SK-N-SH (cell line): ENCODE measurements around the gene IGSF11. TPM values are rescaled to one million over a fixed set of nuclear protein-coding genes. Genes with fewer than 3 reads are reported as not detected.

Source experiments
- CTCF ChIA-PET: fragments of 300-600, 350-600 bp; formaldehyde crosslinking; extraction: SDS; loops from one replicate; lab custom pipeline; 2021; lab: Yijun Ruan, JAX
- POLR2A ChIA-PET: fragments of 350-600 bp; sonication (Branson Sonifier 250); formaldehyde crosslinking; extraction: SDS; loops from one replicate; lab custom pipeline; 2020; ENCODE audit warnings: antibody characterized with exemption, inconsistent platforms; lab: Yijun Ruan, JAX
- DNase-seq: peaks from one replicate; pipeline ENCODE4 v3.0.0; 2012
- H2AFZ ChIP-seq: fragments of 200-600 bp; sonication (generic); 2 replicates; pipeline ENCODE4 v1.8.1; 2016; ENCODE audit warnings: antibody characterized with exemption, mild to moderate bottlenecking, low read depth
- H3F3A ChIP-seq: fragments of 200-600 bp; sonication (generic); replicated peaks from 2 replicates; pipeline ENCODE3; 2016; ENCODE audit warnings: antibody characterized with exemption, mild to moderate bottlenecking; ENCODE audit not compliant: insufficient read depth
- H3K27ac ChIP-seq, 2 experiments: fragments of 200-500 bp in 1 of 2; fragments of 200-600 bp in 1 of 2; sonication (Bioruptor generic) in 1 of 2; sonication (generic), shearing (Covaris generic) in 1 of 2; 2 replicates each; pipeline versions ENCODE4 v1.5.1 to v1.6.1; 2014 to 2016; ENCODE audit warnings: low read depth in 2 of 2, inconsistent platforms in 1 of 2, low read length in 1 of 2, mild to moderate bottlenecking in 1 of 2, mixed read lengths in 1 of 2
- H3K27me3 ChIP-seq: fragments of 200-600 bp; sonication (generic), shearing (Covaris generic); 2 replicates; pipeline ENCODE4 v1.6.1; 2016; ENCODE audit warnings: mixed run types; ENCODE audit not compliant: insufficient read depth
- H3K36me3 ChIP-seq, 2 experiments: fragments of 200-500 bp in 1 of 2; fragments of 200-600 bp in 1 of 2; sonication (Bioruptor generic) in 1 of 2; sonication (generic) in 1 of 2; replicated peaks in 1 of 2; 2 replicates each; pipeline versions ENCODE3 to v1.5.1; 2014 to 2016; ENCODE audit warnings: low read length in 1 of 2, mild to moderate bottlenecking in 1 of 2; ENCODE audit not compliant: insufficient read depth in 2 of 2, control insufficient read depth in 1 of 2
- H3K4me1 ChIP-seq, 2 experiments: fragments of 200-500 bp in 1 of 2; fragments of 200-600 bp in 1 of 2; sonication (Bioruptor generic) in 1 of 2; sonication (generic), shearing (Covaris generic) in 1 of 2; 2 replicates each; pipeline versions ENCODE4 v1.5.1 to v1.6.1; 2014 to 2016; ENCODE audit warnings: low read depth in 1 of 2, low read length in 1 of 2, mixed run types in 1 of 2; ENCODE audit not compliant: insufficient read depth in 2 of 2, control insufficient read depth in 1 of 2
- H3K4me2 ChIP-seq: fragments of 200-600 bp; sonication (generic), shearing (Covaris generic); 2 replicates; pipeline ENCODE4 v1.6.1; 2017; ENCODE audit warnings: mixed run types
- H3K4me3 ChIP-seq, 2 experiments: fragments of 200-500 bp in 1 of 2; fragments of 200-600 bp in 1 of 2; sonication (Bioruptor generic) in 1 of 2; sonication (generic), shearing (Covaris generic) in 1 of 2; 2 replicates each; pipeline versions ENCODE4 v1.5.1 to v1.8.1; 2014 to 2016; ENCODE audit warnings: low read depth in 2 of 2, inconsistent platforms in 1 of 2, low read length in 1 of 2, mild to moderate bottlenecking in 1 of 2, mixed read lengths in 1 of 2, moderate library complexity in 1 of 2
- H3K79me2 ChIP-seq: fragments of 200-600 bp; sonication (generic); 2 replicates; pipeline ENCODE4 v1.8.1; 2017; ENCODE audit warnings: mild to moderate bottlenecking; ENCODE audit not compliant: insufficient read depth
- H3K9ac ChIP-seq: fragments of 200-600 bp; sonication (generic); 2 replicates; pipeline ENCODE4 v1.6.1; 2017; ENCODE audit warnings: mixed run types
- H3K9me2 ChIP-seq: fragments of 200-600 bp; sonication (generic); 2 replicates; pipeline ENCODE4 v1.6.1; 2017; ENCODE audit warnings: mixed run types
- H3K9me3 ChIP-seq: fragments of 200-600 bp; sonication (generic); 2 replicates; pipeline ENCODE4 v1.6.1; 2017; ENCODE audit warnings: mixed run types, mild to moderate bottlenecking, moderate library complexity
- H4K20me1 ChIP-seq: fragments of 200-600 bp; sonication (generic); 2 replicates; pipeline ENCODE4 v1.6.1; 2017; ENCODE audit warnings: mild to moderate bottlenecking, mixed run types; ENCODE audit not compliant: insufficient read depth
- CHD2 ChIP-seq: fragments of 150-350 bp; IDR thresholded peaks from 2 replicates; pipeline ENCODE4 v1.6.1; 2018; ENCODE audit warnings: low read length; ENCODE audit not compliant: partially characterized antibody
- ELF1 ChIP-seq: IDR thresholded peaks from 2 replicates; pipeline ENCODE4 v1.4.0; 2012
- EP300 ChIP-seq, 2 experiments: IDR thresholded peaks; 2 replicates each; pipeline versions ENCODE4 v1.4.0 to v1.6.1; 2012; ENCODE audit warnings: borderline replicate concordance in 1 of 2, low read depth in 1 of 2, low read length in 1 of 2
- FOXM1 ChIP-seq: IDR thresholded peaks from 2 replicates; pipeline ENCODE4 v1.4.0; 2012; ENCODE audit warnings: low read depth, mild to moderate bottlenecking
- GABPA ChIP-seq: IDR thresholded peaks from 2 replicates; pipeline ENCODE4 v1.4.0; 2012; ENCODE audit warnings: low read depth, mild to moderate bottlenecking
- NFIC ChIP-seq: IDR thresholded peaks from 2 replicates; pipeline ENCODE4 v1.4.0; 2012; ENCODE audit warnings: borderline replicate concordance
- NRF1 ChIP-seq: IDR thresholded peaks from 2 replicates; pipeline ENCODE4 v1.6.1; 2012; ENCODE audit warnings: low read depth, mild to moderate bottlenecking, low read length
- RAD21 ChIP-seq: IDR thresholded peaks from 2 replicates; pipeline ENCODE4 v1.6.1; 2012; ENCODE audit warnings: mild to moderate bottlenecking, low read length
- RFX5 ChIP-seq: IDR thresholded peaks from 2 replicates; pipeline ENCODE4 v1.6.1; 2012; ENCODE audit warnings: mild to moderate bottlenecking, improper control_type of control experiment, low read length
- RXRA ChIP-seq: IDR thresholded peaks from 2 replicates; pipeline ENCODE4 v1.4.0; 2012; ENCODE audit warnings: low read depth, mild to moderate bottlenecking, borderline replicate concordance
- SIN3A ChIP-seq: IDR thresholded peaks from 2 replicates; pipeline ENCODE4 v1.6.1; 2012; ENCODE audit warnings: low read depth, mild to moderate bottlenecking, low read length, moderate library complexity, borderline replicate concordance
- SMC3 ChIP-seq: IDR thresholded peaks from 2 replicates; pipeline ENCODE4 v1.6.1; 2012; ENCODE audit warnings: low read depth, low read length, improper control_type of control experiment
- TAF1 ChIP-seq: IDR thresholded peaks from 2 replicates; pipeline ENCODE4 v1.6.1; 2012; ENCODE audit warnings: low read depth, mild to moderate bottlenecking, low read length, moderate library complexity, borderline replicate concordance
- TEAD4 ChIP-seq: IDR thresholded peaks from 2 replicates; pipeline ENCODE4 v1.4.0; 2012; ENCODE audit warnings: mild to moderate bottlenecking, borderline replicate concordance; ENCODE audit not compliant: insufficient read depth
- WGBS: methylation state at CpG from one replicate; pipeline ENCODE4 v1.1.6; 2017; ENCODE audit warnings: low lambda C conversion rate; 5-methylcytosine and 5-hydroxymethylcytosine counted together
- polyA plus RNA-seq, 3 experiments: library from polyadenylated mRNA; depleted of rRNA; stranded (reverse); fragments of >200 nt; gene quantifications; 2 replicates each; pipeline ENCODE4 v1.2.3, GENCODE V29; 2012
- TF ChIP-seq, protein P1 (sequence below): IDR thresholded peaks from 2 replicates; pipeline ENCODE4 v1.4.0; 2012; ENCODE audit warnings: low read depth
- TF ChIP-seq, protein P2 (sequence below): IDR thresholded peaks from 2 replicates; pipeline ENCODE4 v1.6.1; 2012; ENCODE audit warnings: mild to moderate bottlenecking, low read depth, low read length, moderate library complexity
- TF ChIP-seq, protein P3 (sequence below): fragments of 200-600 bp; sonication (generic); IDR thresholded peaks from 2 replicates; pipeline ENCODE4 v1.6.1; 2017; ENCODE audit warnings: antibody characterized with exemption, mild to moderate bottlenecking, moderate library complexity

Gene IGSF11
- polyA plus RNA-seq, 1 of the 3 experiments (the other 2 are of a cell fraction): 0.07 TPM

DNA sequence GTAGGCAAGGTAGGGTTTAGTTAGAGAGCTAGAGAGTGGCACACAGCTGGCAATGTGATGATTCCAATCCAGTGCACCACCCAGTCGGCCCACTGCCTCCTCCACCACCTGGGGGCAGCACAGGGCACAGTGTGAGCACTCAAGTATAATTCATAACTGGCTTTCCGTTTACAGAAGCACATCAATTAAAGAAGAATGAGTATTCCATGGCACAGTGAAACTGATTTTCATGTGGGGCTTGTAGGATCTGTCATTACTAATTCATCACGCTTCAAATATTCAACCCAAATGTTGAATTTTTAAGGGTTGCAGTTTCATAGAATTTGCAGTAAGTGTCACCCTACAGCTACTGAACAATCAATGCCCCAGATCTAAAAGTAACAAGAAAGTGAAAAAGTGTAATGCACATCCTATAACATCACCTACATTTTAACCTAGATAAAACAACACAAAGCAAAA lies 149.9 kb downstream of the IGSF11 start (continued):
- TF ChIP-seq RXRA (no peak), CHD2 (peak; percentile 30), ELF1 (no peak), GABPA (no peak), FOXM1 (no peak), TAF1 (no peak), RAD21 (peak; percentile 58), RFX5 (no peak), NFIC (no peak), TEAD4 (no peak)
- TF ChIP-seq, protein P1, sequence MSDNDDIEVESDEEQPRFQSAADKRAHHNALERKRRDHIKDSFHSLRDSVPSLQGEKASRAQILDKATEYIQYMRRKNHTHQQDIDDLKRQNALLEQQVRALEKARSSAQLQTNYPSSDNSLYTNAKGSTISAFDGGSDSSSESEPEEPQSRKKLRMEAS: no peak

DNA sequence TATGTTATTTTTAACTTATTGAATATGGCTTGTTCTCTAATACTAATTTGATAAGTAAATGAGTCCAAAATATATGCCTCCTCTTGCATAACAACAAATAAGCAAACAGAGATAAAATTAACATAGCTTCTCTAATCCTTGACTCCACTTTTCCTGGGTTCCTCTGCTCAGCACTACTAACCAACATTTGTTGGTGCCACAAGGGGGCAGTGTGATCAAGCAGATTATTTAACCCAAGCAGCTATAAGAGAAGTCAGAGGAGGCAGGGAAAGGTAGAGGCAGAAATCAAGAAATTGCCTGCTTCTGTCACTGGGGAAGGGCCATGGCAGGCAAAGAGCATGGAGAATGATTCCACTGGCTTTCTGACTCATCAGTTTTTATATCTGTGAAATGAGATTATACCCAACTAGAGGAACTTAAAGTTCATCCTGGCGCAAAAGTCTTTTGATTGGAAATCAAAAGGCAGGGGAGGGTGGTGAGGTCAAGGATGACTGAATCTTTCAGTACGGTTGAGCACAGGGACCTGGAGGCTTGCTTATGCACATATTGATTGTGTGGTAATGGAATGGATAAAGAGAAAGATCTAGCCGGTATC lies 152.2 kb downstream of the IGSF11 start:
- DNase-seq: peak; percentile 39

DNA sequence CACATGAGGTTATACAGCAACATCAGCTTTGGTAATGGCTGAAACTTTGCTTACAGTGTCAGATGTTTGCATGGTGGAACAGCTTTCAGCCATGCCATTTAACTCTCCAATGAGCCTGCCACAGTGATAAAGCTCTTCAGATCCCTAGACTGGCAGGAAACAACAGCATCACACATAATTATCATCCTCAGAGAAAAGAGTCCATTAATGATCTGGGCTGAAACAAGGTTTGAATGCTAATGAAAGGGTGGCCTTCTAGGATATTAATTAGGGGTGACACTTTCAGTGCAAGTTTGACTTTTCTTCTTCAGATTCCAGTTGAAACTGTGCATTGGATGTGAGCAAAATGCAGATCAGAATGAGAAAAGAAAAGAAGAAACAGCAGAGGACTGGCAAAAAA lies 166.6 kb downstream of the IGSF11 start:
- H3K79me2 ChIP-seq: no peaks in the 10 kb centered on the region
- no peak overlapping the region for H3K9ac ChIP-seq
- H4K20me1 ChIP-seq: no peaks in the 10 kb centered on the region
- H3K4me1 ChIP-seq: no peaks in the 10 kb centered on the region
- H2AFZ ChIP-seq: no peak overlapping the region
- H3K9me3 ChIP-seq: no peaks in the 10 kb centered on the region
- H3K36me3 ChIP-seq: no peaks in the 10 kb centered on the region
- H3K9me2 ChIP-seq: no peaks in the 10 kb centered on the region
- no peak for DNase-seq
- no peaks in the 10 kb centered on the region for H3F3A ChIP-seq
- H3K4me2 ChIP-seq: no peak overlapping the region
- H3K4me3 ChIP-seq: no peak overlapping the region
- H3K27ac ChIP-seq: no peak overlapping the region
- no peaks in the 10 kb centered on the region for H3K27me3 ChIP-seq
- ChIA-PET CTCF (interaction anchor here (1.0 to 5.0 kb wide), 3 partner anchors 14 to 230 kb away, joined by 3 to 33 read pairs (median 5); no protein-coding TSS in a partner anchor), POLR2A (no interaction called here)
- TF ChIP-seq RXRA: no peak
- TF ChIP-seq, protein P2, sequence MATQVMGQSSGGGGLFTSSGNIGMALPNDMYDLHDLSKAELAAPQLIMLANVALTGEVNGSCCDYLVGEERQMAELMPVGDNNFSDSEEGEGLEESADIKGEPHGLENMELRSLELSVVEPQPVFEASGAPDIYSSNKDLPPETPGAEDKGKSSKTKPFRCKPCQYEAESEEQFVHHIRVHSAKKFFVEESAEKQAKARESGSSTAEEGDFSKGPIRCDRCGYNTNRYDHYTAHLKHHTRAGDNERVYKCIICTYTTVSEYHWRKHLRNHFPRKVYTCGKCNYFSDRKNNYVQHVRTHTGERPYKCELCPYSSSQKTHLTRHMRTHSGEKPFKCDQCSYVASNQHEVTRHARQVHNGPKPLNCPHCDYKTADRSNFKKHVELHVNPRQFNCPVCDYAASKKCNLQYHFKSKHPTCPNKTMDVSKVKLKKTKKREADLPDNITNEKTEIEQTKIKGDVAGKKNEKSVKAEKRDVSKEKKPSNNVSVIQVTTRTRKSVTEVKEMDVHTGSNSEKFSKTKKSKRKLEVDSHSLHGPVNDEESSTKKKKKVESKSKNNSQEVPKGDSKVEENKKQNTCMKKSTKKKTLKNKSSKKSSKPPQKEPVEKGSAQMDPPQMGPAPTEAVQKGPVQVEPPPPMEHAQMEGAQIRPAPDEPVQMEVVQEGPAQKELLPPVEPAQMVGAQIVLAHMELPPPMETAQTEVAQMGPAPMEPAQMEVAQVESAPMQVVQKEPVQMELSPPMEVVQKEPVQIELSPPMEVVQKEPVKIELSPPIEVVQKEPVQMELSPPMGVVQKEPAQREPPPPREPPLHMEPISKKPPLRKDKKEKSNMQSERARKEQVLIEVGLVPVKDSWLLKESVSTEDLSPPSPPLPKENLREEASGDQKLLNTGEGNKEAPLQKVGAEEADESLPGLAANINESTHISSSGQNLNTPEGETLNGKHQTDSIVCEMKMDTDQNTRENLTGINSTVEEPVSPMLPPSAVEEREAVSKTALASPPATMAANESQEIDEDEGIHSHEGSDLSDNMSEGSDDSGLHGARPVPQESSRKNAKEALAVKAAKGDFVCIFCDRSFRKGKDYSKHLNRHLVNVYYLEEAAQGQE: no peak
- no peak for TF ChIP-seq EP300 (IDR thresholded peaks at IDR 0.05; ENCODE audit: borderline replicate concordance in 1 of 2, low read depth in 1 of 2, low read length in 1 of 2)
- no peak for TF ChIP-seq SIN3A
- no peak for TF ChIP-seq NRF1
- TF ChIP-seq TEAD4: no peak

More for the DNA sequence above, 152.2 kb downstream of the IGSF11 start:
- Histone ChIP-seq H3F3A (no peaks in the 10 kb centered on the region), H2AFZ (no peak overlapping the region), H3K27ac (no peak overlapping the region), H4K20me1 (no peaks in the 10 kb centered on the region), H3K9me2 (no peaks in the 10 kb centered on the region), H3K36me3 (no peaks in the 10 kb centered on the region), H3K9me3 (no peaks in the 10 kb centered on the region), H3K27me3 (no peaks in the 10 kb centered on the region), H3K4me3 (peak overlapping the region in 1 of 2 experiments; percentile 28; a peak in 1 of 4 replicates), H3K4me2 (no peak overlapping the region), H3K79me2 (no peaks in the 10 kb centered on the region), H3K9ac (no peak overlapping the region), H3K4me1 (no peaks in the 10 kb centered on the region)
- WGBS: 79% methylated on average over 3 of the region's 3 CpGs
- ChIA-PET CTCF (interaction anchor here (0.6 to 16.0 kb wide), 46 partner anchors 9 to 865 kb away, joined by 3 to 521 read pairs (median 4); partner anchors contain the start of genes IGSF11 and UPK1B), POLR2A (interaction anchor here (1.4 kb wide), 1 partner anchor 152 kb away, joined by 4 read pairs; the partner anchor contains the start of gene IGSF11)
- TF ChIP-seq, protein P3, sequence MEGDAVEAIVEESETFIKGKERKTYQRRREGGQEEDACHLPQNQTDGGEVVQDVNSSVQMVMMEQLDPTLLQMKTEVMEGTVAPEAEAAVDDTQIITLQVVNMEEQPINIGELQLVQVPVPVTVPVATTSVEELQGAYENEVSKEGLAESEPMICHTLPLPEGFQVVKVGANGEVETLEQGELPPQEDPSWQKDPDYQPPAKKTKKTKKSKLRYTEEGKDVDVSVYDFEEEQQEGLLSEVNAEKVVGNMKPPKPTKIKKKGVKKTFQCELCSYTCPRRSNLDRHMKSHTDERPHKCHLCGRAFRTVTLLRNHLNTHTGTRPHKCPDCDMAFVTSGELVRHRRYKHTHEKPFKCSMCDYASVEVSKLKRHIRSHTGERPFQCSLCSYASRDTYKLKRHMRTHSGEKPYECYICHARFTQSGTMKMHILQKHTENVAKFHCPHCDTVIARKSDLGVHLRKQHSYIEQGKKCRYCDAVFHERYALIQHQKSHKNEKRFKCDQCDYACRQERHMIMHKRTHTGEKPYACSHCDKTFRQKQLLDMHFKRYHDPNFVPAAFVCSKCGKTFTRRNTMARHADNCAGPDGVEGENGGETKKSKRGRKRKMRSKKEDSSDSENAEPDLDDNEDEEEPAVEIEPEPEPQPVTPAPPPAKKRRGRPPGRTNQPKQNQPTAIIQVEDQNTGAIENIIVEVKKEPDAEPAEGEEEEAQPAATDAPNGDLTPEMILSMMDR: peak; percentile 84
- TF ChIP-seq RAD21 (peak; percentile 92), FOXM1 (no peak), SMC3 (peak; percentile 81)
